ENCODE data around the gene C4orf54.

The C4orf54 gene

GRCh38 chr4:99657798-99658197 lies at the start of gene C4orf54:
Gene C4orf54, minus strand, starts transcription at chr4:99657828. Its CDS starts 3,180 bp downstream, at chr4:99654648.
- DNase-seq = no peak

- no peak for DNase-seq
Measured at GRCh38 chr4:99705891-99706290, 48.3 kb upstream of the C4orf54 start.

DNA sequence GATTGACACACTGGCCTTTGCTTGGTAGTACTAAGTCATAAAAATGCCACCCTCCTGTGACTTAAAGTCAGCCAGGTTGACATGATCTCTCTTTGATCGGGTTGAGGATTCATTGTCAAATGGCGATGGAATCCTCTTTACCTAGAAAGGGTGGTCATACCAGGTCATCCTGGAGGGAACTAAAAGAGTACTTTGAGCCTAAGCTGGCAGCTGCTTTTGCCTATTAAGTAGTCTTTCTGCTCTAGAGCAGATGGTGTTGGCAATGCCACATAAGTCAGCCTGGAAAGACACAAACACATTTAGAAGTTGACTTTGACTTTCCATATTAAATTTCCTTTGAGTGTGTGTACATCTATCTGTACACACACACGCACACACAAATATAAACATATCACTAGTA lies 39.2 kb upstream of the C4orf54 start:
- no peak for DNase-seq

GRCh38 chr4:99693140-99693539 lies 35.5 kb upstream of the C4orf54 start:
- no peak for DNase-seq

DNA sequence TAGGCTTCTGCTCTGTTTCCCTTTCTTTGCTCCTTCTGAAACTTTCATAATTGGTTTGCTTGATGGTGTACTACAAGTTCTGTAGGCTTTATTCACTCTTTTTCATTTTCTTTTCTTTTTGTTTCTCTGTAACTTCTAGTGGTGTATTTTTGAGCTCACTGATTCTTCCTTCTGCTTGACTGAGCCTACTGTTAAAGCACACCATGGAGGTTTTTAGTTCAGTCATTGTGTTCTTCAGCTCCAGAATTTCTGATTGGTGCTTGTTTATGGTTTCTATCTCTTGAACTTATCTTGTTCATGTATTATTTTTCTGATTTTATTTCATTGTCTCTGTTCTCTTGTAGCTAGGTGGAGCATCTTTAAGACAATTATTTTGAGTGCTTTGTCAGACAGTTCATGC lies 33.4 kb upstream of the C4orf54 start:
- DNase-seq = no peak

DNA sequence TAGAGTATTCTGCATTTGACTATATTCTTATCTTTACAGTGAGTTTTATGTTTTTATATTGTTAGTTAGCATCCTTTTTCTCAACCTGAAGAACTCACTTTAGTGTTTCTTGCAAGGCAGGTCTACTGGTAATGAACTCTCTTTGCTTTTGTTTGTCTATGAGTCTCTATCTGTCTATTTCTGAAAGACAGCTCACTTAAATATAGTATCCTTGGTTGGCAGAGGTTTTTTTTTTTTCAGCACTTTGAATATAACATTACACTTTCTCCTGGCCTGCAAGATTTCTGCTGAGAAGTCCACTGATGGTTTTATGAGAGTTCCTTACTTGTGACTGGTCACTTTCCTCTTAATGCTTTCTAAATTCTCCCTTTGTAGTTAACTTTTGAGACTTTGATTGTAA lies 32.8 kb upstream of the C4orf54 start:
- no peak for DNase-seq

GRCh38 chr4:99687120-99687519 lies 29.5 kb upstream of the C4orf54 start:
- DNase-seq = no peak

- DNase-seq = no peak
Measured at GRCh38 chr4:99685234-99685633, 27.6 kb upstream of the C4orf54 start.

- no peak for DNase-seq
Measured at GRCh38 chr4:99683895-99684294, 26.3 kb upstream of the C4orf54 start.

- no peak for DNase-seq
Measured at GRCh38 chr4:99679976-99680375, 22.3 kb upstream of the C4orf54 start.

DNA sequence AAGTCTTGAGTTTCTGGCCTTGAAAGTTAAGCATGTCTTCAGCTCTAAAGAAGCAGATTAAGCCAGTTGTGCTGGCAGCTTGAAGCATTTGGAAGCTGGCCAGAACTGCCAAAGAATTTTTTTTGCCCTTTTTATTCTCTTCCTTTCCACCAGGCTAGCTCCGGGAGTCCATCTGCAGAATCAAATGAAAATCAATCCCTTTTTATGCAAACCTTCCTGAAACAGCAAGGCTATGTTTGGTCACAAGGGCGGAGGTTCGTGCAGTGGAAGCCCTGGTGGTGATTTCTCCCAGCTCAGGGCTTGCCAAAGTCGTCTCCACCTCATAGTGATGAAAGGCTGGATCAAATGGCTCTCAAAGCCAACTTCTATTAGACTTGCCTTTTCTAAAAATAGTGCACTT lies 21.6 kb upstream of the C4orf54 start:
- no peak for DNase-seq

GRCh38 chr4:99677161-99677560 lies 19.5 kb upstream of the C4orf54 start:
- no peak for DNase-seq

DNA sequence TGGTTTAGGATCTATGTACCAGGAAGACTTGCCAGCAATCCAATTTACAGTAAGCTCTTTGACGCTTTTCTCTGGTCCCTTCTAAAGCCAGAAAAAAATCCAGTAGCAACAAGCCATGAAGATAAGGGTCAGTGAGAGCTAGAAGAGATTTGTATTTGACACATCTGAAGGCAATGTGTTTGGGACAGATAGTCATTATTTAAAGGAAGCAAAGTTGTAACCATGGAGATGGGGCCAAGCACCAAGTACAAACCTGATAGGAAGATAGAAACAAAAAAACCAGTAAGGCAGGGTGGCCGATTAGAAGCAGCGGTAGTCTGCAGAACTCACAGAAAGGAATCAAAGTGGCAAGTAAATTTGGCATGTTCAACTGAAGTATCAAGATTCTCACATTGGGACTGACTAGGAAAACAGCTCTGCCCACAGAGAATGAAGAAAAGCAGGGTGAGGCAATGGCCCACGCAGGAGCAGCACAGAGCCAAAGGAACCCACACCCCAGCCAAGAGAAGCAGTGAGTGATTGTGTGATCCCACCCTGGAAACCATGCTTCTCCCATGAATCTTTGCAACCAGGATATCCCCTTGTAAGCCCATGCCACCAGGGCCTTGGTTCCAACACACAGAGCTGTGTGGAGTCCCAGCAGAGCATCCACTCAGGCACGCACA lies 12.9 kb upstream of the C4orf54 start:
- DNase-seq = no peak

GRCh38 chr4:99669084-99669483 lies 11.5 kb upstream of the C4orf54 start:
- no peak for DNase-seq

DNA sequence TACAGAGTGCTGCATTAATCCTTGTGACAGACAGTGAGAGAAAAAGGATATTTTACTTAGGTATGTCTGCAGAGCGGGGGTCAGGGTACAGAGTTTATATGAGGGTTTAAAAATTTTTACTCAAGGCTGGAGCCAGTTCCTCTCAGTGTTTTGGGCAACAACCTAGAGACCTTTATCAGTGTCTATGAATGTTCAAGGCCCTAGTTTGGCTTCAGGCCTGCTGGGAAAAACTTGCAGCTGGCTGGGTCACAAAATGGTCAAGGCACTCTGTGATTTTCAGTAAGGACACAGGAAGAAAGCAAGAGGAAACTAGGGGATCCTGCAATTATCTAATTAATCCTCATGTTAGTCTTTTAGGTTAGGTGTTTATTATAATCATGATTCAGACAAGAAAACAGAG lies 10.8 kb upstream of the C4orf54 start:
- no peak for DNase-seq

GRCh38 chr4:99665983-99666382 lies 8.4 kb upstream of the C4orf54 start:
- no peak for DNase-seq

- DNase-seq = no peak
Measured at GRCh38 chr4:99664716-99665115, 7.1 kb upstream of the C4orf54 start.

- DNase-seq = no peak
Measured at GRCh38 chr4:99661907-99662306, 4.3 kb upstream of the C4orf54 start.

- no peak for DNase-seq
Measured at GRCh38 chr4:99658666-99659065, 1.0 kb upstream of the C4orf54 start.

GRCh38 chr4:99655308-99656081 lies 2.1 kb downstream of the C4orf54 start:
- DNase-seq = no peak

DNA sequence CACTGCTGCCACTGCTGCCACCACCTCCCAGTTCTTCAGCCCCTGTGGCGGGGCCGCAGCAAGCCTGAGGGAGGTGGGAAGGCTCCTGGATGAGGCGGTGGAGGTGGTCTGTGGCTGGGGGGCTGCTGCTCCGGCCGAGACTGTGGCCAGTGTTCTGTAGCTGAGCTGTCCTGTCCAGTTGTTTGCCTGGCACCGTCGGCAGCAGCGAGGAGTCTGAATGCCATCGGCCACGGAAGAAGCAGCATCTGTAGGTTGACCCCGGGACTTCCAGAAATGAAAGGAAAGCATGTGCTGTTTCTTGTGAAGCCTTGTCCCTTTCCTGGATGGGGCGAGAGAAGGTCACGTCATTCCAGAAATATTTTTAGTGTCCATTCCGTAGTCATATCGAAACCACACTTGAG lies 3.3 kb downstream of the C4orf54 start:
- no peak for DNase-seq

GRCh38 chr4:99653916-99654315 lies 3.7 kb downstream of the C4orf54 start:
- DNase-seq = no peak

GRCh38 chr4:99652596-99653436 lies 4.8 kb downstream of the C4orf54 start:
- no peak for DNase-seq

All from activated CD4-positive, alpha-beta T cell treated with anti-CD3 and anti-CD28 coated beads, Interleukin-10, Interleukin-2, amounts not matched to agents 100 ng/mL and 50 ng/mL, durations not matched to agents 16 hours and 8 hours (primary cell).